Globus pallidus (tissue), 1 donor: ENCODE measurements around the gene TMCC2.
A peak's percentile ranks its signal among the peaks of the same experiment; 100 is the strongest.

Experiments used
- DNase-seq: peaks from one replicate; pipeline ENCODE4 v3.0.0-alpha.2; 2015; ENCODE audit warnings: low spot score

TMCC2 gene

DNA sequence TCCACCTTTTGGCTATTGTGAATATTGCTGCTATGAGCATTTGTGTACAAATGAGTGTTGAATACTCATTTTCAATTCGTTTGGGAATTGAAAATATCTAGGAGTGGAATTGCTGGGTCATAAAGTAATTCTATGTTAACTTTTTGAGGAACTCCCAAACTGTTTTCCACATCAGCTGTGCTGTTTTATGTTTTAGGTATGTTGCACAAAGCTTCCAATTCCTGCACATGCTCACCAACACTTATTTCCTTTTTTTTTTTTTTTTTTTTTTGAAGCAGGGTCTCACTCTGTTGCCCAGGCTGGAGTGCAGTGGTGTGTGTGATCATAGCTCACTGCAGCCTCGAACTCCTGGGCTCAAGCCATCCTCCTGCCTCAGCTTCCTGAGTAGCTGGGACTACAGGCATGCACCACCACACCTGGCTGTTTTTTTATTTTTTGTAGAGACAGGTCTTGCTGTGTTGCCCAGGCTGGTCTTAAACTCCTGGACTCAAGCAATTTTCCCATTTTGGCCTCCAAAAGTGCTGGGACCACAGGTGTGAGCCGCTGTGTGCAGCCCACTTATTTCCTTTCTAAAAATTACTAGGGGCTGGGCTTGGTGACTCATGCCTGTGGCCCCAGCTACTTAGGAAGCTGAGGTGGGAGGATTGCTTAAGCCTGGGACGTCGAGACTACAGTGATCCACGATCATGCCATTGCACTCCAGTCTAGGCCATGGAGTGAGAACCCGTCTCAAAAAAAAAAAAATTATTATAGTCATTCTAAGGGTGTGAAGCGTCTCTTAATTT, 33.4 kb downstream of the TMCC2 start:
- DNase-seq = peak; percentile 7

- peak; percentile 39 for DNase-seq
These were observed 34.4 kb downstream of the TMCC2 start for GRCh38 chr1:205261946-205262691.

DNA sequence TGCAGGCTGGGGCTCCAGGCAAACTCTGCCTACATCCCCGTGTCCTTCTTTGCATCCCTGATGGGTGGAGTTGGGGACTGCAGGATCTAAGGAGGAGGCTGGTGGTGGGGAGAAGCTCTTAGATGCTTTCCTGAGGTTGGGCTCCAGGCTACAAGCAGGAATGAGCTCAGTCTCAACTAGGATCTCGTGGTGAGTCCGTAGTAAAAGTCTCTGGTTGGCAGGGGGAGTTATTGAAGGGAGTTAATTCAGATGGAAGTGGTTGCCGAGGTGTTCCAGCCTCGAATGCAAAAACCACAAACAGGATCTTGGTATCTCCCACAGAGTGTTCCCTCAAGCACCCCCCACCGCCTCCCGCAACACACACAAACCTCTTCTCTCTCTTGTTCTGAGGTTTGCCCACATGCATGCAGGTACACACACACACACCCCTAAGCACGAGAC, 35.0 kb downstream of the TMCC2 start:
- no peak for DNase-seq

DNA sequence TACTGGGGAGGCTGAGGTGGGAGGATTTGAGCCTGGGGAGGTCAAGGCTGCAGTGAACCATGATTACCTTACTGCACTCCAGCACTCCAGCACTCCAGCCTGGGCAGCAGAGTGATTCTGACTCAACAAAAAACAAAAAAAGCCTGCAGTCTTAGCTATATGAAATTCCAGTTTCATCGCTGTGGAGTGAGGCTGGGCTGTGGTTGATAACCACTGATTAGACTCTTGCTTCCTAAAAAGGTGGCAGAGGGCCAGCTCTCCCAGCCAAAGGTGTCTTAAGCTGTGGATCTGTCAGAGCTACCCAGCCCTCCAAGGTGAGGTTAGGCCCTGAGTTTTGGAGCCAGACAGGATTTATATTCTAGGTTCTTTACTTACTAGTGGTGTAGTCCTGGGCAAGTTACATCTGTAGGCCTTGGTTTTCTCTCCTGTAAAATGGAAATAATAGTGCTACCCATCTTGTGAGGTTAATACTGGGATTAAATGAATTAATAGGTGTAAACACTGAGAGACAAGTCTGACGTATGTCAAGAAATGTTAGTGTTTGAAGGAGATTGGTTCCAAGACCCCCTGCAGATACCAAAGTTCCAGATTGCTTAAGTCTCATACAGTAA, 35.9 kb downstream of the TMCC2 start:
- no peak for DNase-seq

GRCh38 chr1:205266611-205267305, 39.0 kb downstream of the TMCC2 start:
- DNase-seq = no peak

DNA sequence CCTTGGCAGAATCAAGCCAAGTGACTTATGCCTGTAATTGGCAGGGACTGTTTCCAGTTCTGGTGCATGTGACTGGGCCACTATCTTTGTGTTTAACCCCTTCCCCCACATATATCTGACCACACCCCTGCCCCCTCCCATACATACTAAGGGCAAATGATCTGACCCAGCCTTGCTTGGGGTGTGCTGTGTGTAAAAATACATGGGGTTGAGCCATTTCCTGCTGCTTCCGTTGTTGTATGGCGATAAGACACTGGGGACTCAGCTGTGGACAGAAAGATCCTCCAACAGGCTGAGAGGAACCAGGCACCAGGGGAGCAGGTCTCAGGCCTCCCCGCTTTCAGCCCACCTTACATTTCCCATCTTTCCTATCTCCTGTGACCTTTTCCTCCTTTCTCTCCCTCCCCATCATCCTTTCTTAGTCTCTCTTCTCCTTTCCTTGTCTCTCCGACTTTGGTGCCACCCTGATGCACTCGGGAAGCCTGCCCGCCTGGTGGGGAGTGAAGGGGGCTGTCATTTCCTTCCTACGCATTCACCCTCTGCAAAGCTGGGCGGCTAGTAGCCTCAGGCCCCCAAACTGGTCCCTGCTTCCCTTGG, 39.7 kb downstream of the TMCC2 start:
- no peak for DNase-seq

- DNase-seq = no peak
These were observed 41.3 kb downstream of the TMCC2 start for GRCh38 chr1:205268846-205269680.

GRCh38 chr1:205269711-205270110, 42.0 kb downstream of the TMCC2 start:
- DNase-seq = no peak

DNA sequence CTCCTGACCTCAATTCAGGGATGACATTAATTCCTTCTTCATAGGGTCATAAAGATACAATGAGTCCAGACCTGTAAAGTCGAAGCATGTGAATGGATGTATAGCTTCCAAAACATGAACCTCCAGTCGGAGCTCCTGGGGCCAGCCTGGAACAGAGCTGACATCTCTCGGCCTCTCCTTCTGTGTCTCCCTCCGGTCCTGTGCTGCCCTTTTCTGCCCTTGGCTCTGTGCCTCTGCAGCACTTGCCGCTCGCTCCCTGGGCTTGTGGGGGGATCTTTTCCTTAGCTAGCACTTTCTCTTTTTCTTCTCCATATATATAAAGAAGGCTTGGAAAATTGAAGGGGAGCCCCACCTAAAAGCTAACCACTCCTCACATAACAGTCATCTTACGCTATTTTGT, 42.5 kb downstream of the TMCC2 start:
- no peak for DNase-seq

DNA sequence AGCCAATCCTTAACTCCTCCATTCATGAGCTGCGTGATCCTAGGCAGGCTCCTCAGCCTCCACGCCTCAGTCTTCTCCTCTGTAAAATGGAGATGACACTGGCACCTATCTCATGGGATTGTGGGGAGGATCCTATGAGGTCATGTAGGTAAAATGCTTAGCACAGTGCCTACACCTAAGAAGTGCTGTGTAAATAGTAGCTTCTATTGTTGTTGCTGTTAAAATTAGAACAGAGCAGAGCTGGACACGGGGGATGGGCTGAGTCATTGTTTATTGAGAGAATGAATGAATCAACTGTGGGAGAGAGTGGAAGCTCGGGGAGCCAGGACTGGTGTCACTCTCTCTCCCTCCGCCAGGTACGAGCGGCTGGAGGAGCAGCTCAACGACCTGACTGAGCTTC, 43.0 kb downstream of the TMCC2 start:
- peak; percentile 86 for DNase-seq

GRCh38 chr1:205271277-205271676, 43.5 kb downstream of the TMCC2 start:
- no peak for DNase-seq

GRCh38 chr1:205271745-205272144, 44.0 kb downstream of the TMCC2 start:
- no peak for DNase-seq

GRCh38 chr1:205272536-205272935, 44.8 kb downstream of the TMCC2 start:
- DNase-seq = no peak

GRCh38 chr1:205273551-205273982, 45.8 kb downstream of the TMCC2 start:
- DNase-seq = peak; percentile 87

DNA sequence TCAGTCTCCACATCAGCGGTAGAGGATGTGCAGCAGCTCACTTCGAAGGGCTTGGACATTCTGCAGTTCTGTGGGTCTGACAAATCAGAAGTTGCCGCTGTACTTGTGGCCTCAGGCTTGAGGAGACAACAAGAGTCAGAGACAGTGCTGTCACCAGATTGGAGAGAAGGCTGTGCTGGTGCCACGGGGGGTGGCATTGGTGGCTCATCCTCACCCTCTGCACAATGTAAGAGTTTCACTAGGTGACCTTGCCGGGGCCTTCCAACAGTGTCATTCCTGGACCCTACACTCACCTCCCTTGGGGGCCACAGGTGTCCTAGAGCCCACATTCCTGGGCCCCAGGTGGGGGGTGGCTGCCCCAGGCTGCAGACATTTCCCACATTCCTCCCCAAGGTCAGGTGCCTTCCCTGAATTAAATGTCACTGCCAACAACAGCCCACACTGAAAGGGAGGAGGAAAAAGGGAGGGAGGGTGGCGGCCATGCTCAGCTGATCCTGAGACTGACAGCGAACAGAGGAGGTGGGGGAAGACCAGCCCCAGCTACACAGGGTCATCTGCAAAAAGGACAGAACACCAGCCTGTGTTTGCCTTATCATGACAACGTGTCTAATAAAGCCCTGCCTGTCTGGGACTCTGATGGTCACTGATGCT, 46.4 kb downstream of the TMCC2 start:
- DNase-seq = no peak

- no peak for DNase-seq
These were observed 47.4 kb downstream of the TMCC2 start for GRCh38 chr1:205275133-205275532.

DNA sequence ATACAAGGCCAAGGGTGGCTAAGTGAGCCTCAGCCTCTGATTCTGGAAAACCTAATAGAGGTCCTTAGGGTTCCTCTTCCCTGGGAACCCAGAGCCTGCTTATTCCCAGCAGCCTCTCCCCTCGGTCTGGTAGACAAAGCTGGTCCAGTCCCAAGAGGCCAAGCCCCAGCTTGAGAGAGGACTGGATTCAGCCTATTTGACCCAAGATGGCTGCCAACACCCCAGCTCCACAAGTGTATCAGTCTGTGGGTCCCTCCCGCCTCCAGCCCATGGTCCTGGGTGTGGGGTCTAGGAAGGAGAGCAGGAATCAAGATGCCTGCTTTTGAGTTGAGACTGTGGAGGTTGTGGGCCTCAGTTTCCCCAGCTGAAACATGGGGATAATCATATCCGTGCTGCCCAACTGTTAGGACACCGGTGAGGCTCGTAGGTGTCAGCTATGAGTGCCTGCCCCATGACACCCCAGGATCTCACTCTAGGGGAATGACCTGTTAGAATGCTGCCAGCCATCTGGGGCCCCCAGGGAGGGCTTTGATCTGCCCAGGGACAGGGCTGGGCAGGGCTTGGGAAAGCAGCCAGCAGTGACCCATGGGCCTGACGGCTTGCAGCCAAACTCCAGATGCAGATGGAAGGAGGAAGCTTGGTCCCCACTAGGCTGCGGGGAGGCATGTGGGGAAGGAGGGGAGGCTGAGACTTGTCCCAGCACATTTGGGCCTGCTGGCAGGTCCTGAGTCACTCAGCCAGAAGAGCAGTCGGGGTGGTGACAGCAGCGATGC, 48.4 kb downstream of the TMCC2 start:
- no peak for DNase-seq

DNA sequence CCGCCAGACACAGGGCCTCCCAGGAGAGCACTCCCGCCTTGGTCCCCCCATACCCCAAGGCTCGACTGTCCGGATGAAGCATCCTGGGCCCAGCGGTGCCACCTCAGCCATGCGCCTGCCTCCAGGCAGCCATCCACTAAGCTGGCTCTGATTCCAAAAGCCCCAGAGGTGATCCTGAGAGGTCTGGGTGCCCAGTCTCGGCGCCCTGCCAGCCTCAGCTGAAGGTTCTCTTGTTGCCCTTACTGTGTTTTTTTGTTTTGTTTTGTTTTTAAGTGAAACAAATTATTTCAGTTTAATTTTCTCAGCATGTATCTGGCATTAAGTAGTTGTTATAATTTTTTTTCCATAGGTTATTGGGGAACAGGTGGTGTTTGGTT, 48.9 kb downstream of the TMCC2 start:
- DNase-seq = no peak

DNA sequence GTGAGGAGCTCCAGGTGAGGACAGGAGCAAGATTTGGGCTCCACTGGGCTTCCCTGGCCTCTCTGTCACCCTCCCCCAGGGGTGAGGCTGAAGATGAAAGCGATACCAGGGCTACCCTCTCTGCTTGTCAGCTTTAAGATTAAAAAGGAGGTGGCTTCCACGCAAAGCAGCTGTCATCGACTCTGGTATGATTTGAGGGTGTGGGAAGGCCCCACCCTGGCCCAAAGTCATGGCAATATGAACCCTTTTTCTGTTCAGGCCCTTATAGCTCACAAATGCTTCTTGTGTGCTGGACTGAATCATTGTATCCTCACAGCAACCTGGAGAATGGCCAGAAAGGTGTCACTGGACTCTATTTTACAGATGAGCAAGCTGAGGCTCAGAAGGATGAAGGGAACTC, 52.2 kb downstream of the TMCC2 start:
- no peak for DNase-seq
